GM19468 (cell line): ENCODE data around the gene ECHDC3.

Experiments
- ATAC-seq: cut with Tn5 transposase; IDR thresholded peaks from one replicate; pipeline ENCODE4 v1.9.1; 2021; ENCODE audit warnings: mild to moderate bottlenecking, moderate library complexity, moderate number of reproducible peaks; ENCODE audit not compliant: unreplicated experiment; ENCODE audit errors: extremely low read depth

The ECHDC3 gene

GRCh38 chr10:11808808-11809207 lies 66.6 kb downstream of the ECHDC3 start:
- no peak for ATAC-seq

DNA sequence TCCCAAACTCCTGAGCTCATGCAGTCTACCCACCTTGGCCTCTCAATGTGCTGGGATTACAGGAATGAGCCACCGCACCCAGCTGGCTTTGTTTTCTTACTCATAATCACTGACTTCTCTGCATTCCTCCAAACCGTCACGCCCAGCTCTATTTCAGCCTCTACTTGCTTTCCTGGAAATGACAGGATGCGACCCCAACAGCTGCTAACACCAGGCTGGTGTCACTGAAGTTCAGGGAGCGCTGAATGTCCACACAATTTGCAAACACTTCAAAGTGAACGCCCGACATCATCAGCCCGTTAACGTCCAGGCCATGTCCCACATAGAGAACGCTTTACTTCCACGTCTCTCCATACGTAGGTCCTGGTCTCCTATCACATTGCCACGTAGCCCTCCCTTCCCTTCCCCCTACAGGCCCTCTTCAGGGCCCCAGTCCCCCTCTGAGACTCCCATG lies 68.2 kb downstream of the ECHDC3 start:
- ATAC-seq: no peak

- ATAC-seq: no peak
Observed at GRCh38 chr10:11810973-11811372, 68.8 kb downstream of the ECHDC3 start.

GRCh38 chr10:11813177-11813576 lies 71.0 kb downstream of the ECHDC3 start:
- no peak for ATAC-seq
